Activated naive CD4-positive, alpha-beta T cell treated with anti-CD3 and anti-CD28 coated beads, Interleukin-2, amount 50 U/mL, for 24 hours (primary cell): Measurements from ENCODE around the gene LRIT1.
A peak's percentile ranks its signal among the peaks of the same experiment; 100 is the strongest.
"Not testable (repeated sequence)": the region's sequence is repeated elsewhere in the genome, so short reads cannot be mapped to it uniquely, and the experiment has no call there.

Experiments used
- H3K27ac Mint-ChIP-seq: one replicate; pipeline ENCODE4 v1.8.0; 2021; ENCODE audit warnings: mild to moderate bottlenecking, mixed read lengths
- H3K27me3 Mint-ChIP-seq: one replicate; pipeline ENCODE4 v1.8.0; 2021; ENCODE audit warnings: mixed read lengths
- H3K36me3 Mint-ChIP-seq: one replicate; pipeline ENCODE4 v1.8.0; 2021; ENCODE audit warnings: mixed read lengths
- H3K4me1 Mint-ChIP-seq: one replicate; pipeline ENCODE4 v1.8.0; 2021; ENCODE audit warnings: mixed read lengths
- H3K4me3 Mint-ChIP-seq: one replicate; pipeline ENCODE4 v1.8.0; 2021; ENCODE audit warnings: mild to moderate bottlenecking, mixed read lengths
- H3K9me3 Mint-ChIP-seq: one replicate; pipeline ENCODE4 v1.8.0; 2021; ENCODE audit warnings: mixed read lengths

LRIT1 gene

GRCh38 chr10:84241185-84241790 is at the start of gene LRIT1:
Gene LRIT1, minus strand, starts transcription at chr10:84241546. Its CDS starts 107 bp downstream, at chr10:84241439.
- no peak within 1 kb of the TSS for H3K4me3 Mint-ChIP-seq
- no peaks in the 10 kb centered on the region for H3K36me3 Mint-ChIP-seq
- peaks cover 5% of the 10 kb centered on the region for H3K27me3 Mint-ChIP-seq
- no peaks in the 10 kb centered on the region for H3K4me1 Mint-ChIP-seq
- H3K27ac Mint-ChIP-seq: no peak within 1 kb of the TSS
- no peaks in the 10 kb centered on the region for H3K9me3 Mint-ChIP-seq

GRCh38 chr10:84290235-84290634 is 48.9 kb upstream of the LRIT1 start:
- H3K36me3 Mint-ChIP-seq: no peaks in the 10 kb centered on the region
- no peak overlapping the region for H3K4me3 Mint-ChIP-seq
- H3K4me1 Mint-ChIP-seq: no peaks in the 10 kb centered on the region
- no peak overlapping the region for H3K27ac Mint-ChIP-seq
- no peaks in the 10 kb centered on the region for H3K9me3 Mint-ChIP-seq
- H3K27me3 Mint-ChIP-seq: no peaks in the 10 kb centered on the region

- Mint-ChIP-seq H3K27ac (no peak overlapping the region), H3K4me3 (no peak overlapping the region), H3K4me1 (no peaks in the 10 kb centered on the region), H3K27me3 (no peaks in the 10 kb centered on the region), H3K36me3 (no peaks in the 10 kb centered on the region), H3K9me3 (no peaks in the 10 kb centered on the region)
These were observed 48.3 kb upstream of the LRIT1 start for GRCh38 chr10:84289521-84290200.

GRCh38 chr10:84288151-84288550 is 46.8 kb upstream of the LRIT1 start:
- Mint-ChIP-seq H3K27ac (no peak overlapping the region), H3K27me3 (no peaks in the 10 kb centered on the region), H3K9me3 (no peaks in the 10 kb centered on the region), H3K36me3 (no peaks in the 10 kb centered on the region), H3K4me1 (no peaks in the 10 kb centered on the region), H3K4me3 (no peak overlapping the region)

- no peak overlapping the region for H3K4me3 Mint-ChIP-seq
- no peak overlapping the region for H3K27ac Mint-ChIP-seq
- H3K36me3 Mint-ChIP-seq: no peaks in the 10 kb centered on the region
- no peaks in the 10 kb centered on the region for H3K9me3 Mint-ChIP-seq
- H3K27me3 Mint-ChIP-seq: no peaks in the 10 kb centered on the region
- no peaks in the 10 kb centered on the region for H3K4me1 Mint-ChIP-seq
These were observed 45.3 kb upstream of the LRIT1 start for GRCh38 chr10:84286695-84287094.

GRCh38 chr10:84279876-84280475 is 38.6 kb upstream of the LRIT1 start:
- not testable (repeated sequence) for H3K27ac Mint-ChIP-seq

GRCh38 chr10:84270708-84271107 is 29.4 kb upstream of the LRIT1 start:
- H3K36me3 Mint-ChIP-seq: no peaks in the 10 kb centered on the region
- H3K9me3 Mint-ChIP-seq: no peaks in the 10 kb centered on the region
- H3K27me3 Mint-ChIP-seq: no peaks in the 10 kb centered on the region

More at GRCh38 chr10:84279876-84280475, 38.6 kb upstream of the LRIT1 start:
- H3K9me3 Mint-ChIP-seq, H3K36me3 Mint-ChIP-seq, H3K27me3 Mint-ChIP-seq, H3K4me1 Mint-ChIP-seq, H3K4me3 Mint-ChIP-seq: not testable (repeated sequence)

GRCh38 chr10:84269773-84270172 is 28.4 kb upstream of the LRIT1 start:
- Mint-ChIP-seq H3K36me3 (no peaks in the 10 kb centered on the region), H3K4me1 (peaks cover 10% of the 10 kb centered on the region), H3K27ac (no peak overlapping the region), H3K4me3 (no peak overlapping the region), H3K9me3 (no peaks in the 10 kb centered on the region), H3K27me3 (no peaks in the 10 kb centered on the region)

More at GRCh38 chr10:84270708-84271107, 29.4 kb upstream of the LRIT1 start:
- Mint-ChIP-seq H3K4me1 (peaks cover 10% of the 10 kb centered on the region), H3K27ac (peak overlapping the region; percentile 69), H3K4me3 (no peak overlapping the region)

- peaks cover 15% of the 10 kb centered on the region for H3K4me1 Mint-ChIP-seq
- H3K4me3 Mint-ChIP-seq: no peak overlapping the region
- H3K27ac Mint-ChIP-seq: no peak overlapping the region
- peaks cover 2% of the 10 kb centered on the region for H3K27me3 Mint-ChIP-seq
- H3K9me3 Mint-ChIP-seq: no peaks in the 10 kb centered on the region
- H3K36me3 Mint-ChIP-seq: no peaks in the 10 kb centered on the region
These were observed 27.8 kb upstream of the LRIT1 start for GRCh38 chr10:84269162-84269561.

GRCh38 chr10:84267503-84268126 is 26.3 kb upstream of the LRIT1 start:
- Mint-ChIP-seq H3K4me1 (peaks cover 15% of the 10 kb centered on the region), H3K36me3 (no peaks in the 10 kb centered on the region), H3K27me3 (peaks cover 4% of the 10 kb centered on the region), H3K27ac (no peak overlapping the region), H3K4me3 (no peak overlapping the region), H3K9me3 (no peaks in the 10 kb centered on the region)

GRCh38 chr10:84265418-84265817 is 24.1 kb upstream of the LRIT1 start:
- no peaks in the 10 kb centered on the region for H3K9me3 Mint-ChIP-seq
- H3K27ac Mint-ChIP-seq: no peak overlapping the region
- H3K27me3 Mint-ChIP-seq: peaks cover 5% of the 10 kb centered on the region
- H3K36me3 Mint-ChIP-seq: no peaks in the 10 kb centered on the region
- H3K4me1 Mint-ChIP-seq: peaks cover 11% of the 10 kb centered on the region
- no peak overlapping the region for H3K4me3 Mint-ChIP-seq

- H3K9me3 Mint-ChIP-seq: no peaks in the 10 kb centered on the region
- peaks cover 5% of the 10 kb centered on the region for H3K27me3 Mint-ChIP-seq
- no peaks in the 10 kb centered on the region for H3K36me3 Mint-ChIP-seq
- no peak overlapping the region for H3K27ac Mint-ChIP-seq
- peaks cover 10% of the 10 kb centered on the region for H3K4me1 Mint-ChIP-seq
- H3K4me3 Mint-ChIP-seq: no peak overlapping the region
These were observed 23.3 kb upstream of the LRIT1 start for GRCh38 chr10:84264611-84265141.

GRCh38 chr10:84263716-84264115 is 22.4 kb upstream of the LRIT1 start:
- H3K36me3 Mint-ChIP-seq: no peaks in the 10 kb centered on the region
- H3K9me3 Mint-ChIP-seq: no peaks in the 10 kb centered on the region
- H3K4me1 Mint-ChIP-seq: peaks cover 10% of the 10 kb centered on the region
- H3K27me3 Mint-ChIP-seq: peaks cover 12% of the 10 kb centered on the region
- no peak overlapping the region for H3K27ac Mint-ChIP-seq
- no peak overlapping the region for H3K4me3 Mint-ChIP-seq

- no peaks in the 10 kb centered on the region for H3K9me3 Mint-ChIP-seq
- H3K4me3 Mint-ChIP-seq: no peak overlapping the region
- no peaks in the 10 kb centered on the region for H3K36me3 Mint-ChIP-seq
- peaks cover 6% of the 10 kb centered on the region for H3K4me1 Mint-ChIP-seq
- peaks cover 12% of the 10 kb centered on the region for H3K27me3 Mint-ChIP-seq
- no peak overlapping the region for H3K27ac Mint-ChIP-seq
These were observed 21.0 kb upstream of the LRIT1 start for GRCh38 chr10:84262190-84262956.

- Mint-ChIP-seq H3K4me3 (no peak overlapping the region), H3K36me3 (no peaks in the 10 kb centered on the region), H3K27me3 (peaks cover 17% of the 10 kb centered on the region), H3K27ac (no peak overlapping the region), H3K4me1 (peaks cover 4% of the 10 kb centered on the region), H3K9me3 (no peaks in the 10 kb centered on the region)
These were observed 20.0 kb upstream of the LRIT1 start for GRCh38 chr10:84261236-84261915.
